Heart left ventricle (tissue), 13 donors: ENCODE results near the gene CXXC5.

Experiments
- POLR2A ChIP-seq, 2 donors: fragments of 450-650 bp; IDR thresholded peaks; one replicate each; pipeline ENCODE4 v1.6.1; 2017; ENCODE audit warnings: antibody characterized with exemption in 2 of 2, mild to moderate bottlenecking in 2 of 2, moderate library complexity in 2 of 2
- TF ChIP-seq, protein P1 (sequence below), 12 donors: fragments of 200-600 bp; sonication (generic) in 4 of 12; IDR thresholded peaks; one replicate each; pipeline versions ENCODE4 v1.5.0 to v1.8.0; 2018 to 2022; ENCODE audit warnings: antibody characterized with exemption in 12 of 12, mild to moderate bottlenecking in 5 of 12
- donor health status: ischemic (EF 13 %, LVEDD 7.1; RV severe dilation, severe dysfunction).
- donor health status: DM: no; HTN: yes; CAD: no.
- donor health status: DM: no; HTN: no; CAD: no.
- donor health status: ischemic (EF 25% LVEDD 6.9; RV normal size, moderate dysfunction).
- donor health status: ischemic (EF 25% LVEDD 5.7; RV mildly dilated, moderate dysfunction).
- donor health status: ischemic (EF 35%, LVEDD 5.7; RV mildly dilated, moderate dysfunction).
- donor health status: nonischemic (EF 11% LVEDD 7.7; RV severe dilation, severe dysfunction).
- donor health status: DM: yes; HTN: yes; CAD: no.
- donor health status: PGD.
- donor health status: ischemic (EF 29% LVEDD 5.4; RV normal size, mild dysfunction).
- donor health status: nonischemic (EF 23%, LVEDD 6.1; RV moderate dilation, normal function).

DNA sequence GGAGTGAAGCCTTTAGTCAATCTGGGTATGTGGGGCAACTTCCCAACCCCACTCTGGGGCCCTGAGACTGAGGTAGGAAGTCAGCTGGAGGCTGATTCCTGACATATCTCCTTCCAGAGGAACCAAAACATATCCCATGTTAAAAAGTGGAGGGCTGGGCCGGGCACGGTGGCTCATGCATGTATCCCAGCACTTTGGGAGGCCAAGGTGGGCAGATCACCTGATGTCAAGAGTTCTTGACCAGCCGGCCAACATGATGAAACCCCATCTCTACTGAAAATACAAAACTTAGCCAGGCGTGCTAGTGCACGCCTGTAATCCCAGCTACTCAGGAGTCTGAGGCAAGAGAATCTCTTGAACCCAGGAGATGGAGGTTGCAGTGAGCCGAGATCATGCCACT, 44.0 kb downstream of the CXXC5 start:
- TF ChIP-seq, protein P1, sequence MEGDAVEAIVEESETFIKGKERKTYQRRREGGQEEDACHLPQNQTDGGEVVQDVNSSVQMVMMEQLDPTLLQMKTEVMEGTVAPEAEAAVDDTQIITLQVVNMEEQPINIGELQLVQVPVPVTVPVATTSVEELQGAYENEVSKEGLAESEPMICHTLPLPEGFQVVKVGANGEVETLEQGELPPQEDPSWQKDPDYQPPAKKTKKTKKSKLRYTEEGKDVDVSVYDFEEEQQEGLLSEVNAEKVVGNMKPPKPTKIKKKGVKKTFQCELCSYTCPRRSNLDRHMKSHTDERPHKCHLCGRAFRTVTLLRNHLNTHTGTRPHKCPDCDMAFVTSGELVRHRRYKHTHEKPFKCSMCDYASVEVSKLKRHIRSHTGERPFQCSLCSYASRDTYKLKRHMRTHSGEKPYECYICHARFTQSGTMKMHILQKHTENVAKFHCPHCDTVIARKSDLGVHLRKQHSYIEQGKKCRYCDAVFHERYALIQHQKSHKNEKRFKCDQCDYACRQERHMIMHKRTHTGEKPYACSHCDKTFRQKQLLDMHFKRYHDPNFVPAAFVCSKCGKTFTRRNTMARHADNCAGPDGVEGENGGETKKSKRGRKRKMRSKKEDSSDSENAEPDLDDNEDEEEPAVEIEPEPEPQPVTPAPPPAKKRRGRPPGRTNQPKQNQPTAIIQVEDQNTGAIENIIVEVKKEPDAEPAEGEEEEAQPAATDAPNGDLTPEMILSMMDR (IDR thresholded peaks at IDR 0.05): no peak
- TF ChIP-seq POLR2A (IDR thresholded peaks at IDR 0.05): no peak
